Central memory CD4-positive, alpha-beta T cell (primary cell): ENCODE results near the gene NOL12.
"Not testable (repeated sequence)": the region's sequence is repeated elsewhere in the genome, so short reads cannot be mapped to it uniquely, and the experiment has no call there.

Experiments used
- DNase-seq: peaks from one replicate; pipeline ENCODE4 v3.0.0; 2022

NOL12 gene

GRCh38 chr22:37680191-37680851 lies 5.8 kb upstream of the NOL12 start:
- DNase-seq, result no peak

GRCh38 chr22:37681001-37681424 lies 5.1 kb upstream of the NOL12 start:
- no peak for DNase-seq

GRCh38 chr22:37681556-37682049 lies 4.5 kb upstream of the NOL12 start:
- peak; percentile 65 for DNase-seq

DNA sequence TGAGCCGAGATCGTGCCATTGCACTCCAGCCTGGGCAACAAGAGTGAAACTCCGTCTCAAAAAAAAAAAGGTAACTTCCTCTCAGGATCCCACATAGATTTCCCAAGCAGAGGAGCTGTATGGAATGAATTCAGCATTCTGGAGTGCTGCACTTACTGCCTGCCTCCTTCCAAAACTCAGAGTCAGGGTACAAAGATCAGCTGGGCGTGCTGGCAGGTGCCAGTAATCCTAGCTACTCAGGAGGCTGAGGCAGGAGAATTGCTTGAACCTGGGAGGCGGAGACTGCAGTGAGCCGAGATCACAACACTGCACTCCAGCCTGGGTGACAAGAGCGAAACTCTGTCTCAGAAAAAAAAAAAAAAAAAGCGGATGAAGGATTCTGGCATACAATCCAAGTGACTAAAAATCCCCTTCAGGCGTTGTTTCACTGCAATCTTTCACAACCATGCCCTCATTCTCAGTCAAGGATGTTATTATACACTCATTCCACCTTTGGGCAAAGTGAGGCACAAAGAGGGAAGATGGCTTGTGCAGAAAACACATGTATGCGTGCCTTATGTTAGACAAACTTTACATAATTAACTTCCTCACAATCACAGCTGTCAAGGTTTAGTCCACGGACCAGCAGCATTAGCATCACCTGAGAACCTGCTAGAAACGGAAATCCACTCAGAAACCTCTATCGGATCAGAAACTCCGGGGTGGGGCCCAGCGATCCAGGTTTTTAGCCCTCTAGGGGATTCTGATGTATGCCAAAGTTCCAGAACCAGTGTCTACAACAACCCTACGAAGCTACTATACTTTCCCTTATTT lies 1.1 kb upstream of the NOL12 start:
- no peak for DNase-seq

GRCh38 chr22:37690407-37690806 lies 4.3 kb downstream of the NOL12 start:
- DNase-seq, result no peak

DNA sequence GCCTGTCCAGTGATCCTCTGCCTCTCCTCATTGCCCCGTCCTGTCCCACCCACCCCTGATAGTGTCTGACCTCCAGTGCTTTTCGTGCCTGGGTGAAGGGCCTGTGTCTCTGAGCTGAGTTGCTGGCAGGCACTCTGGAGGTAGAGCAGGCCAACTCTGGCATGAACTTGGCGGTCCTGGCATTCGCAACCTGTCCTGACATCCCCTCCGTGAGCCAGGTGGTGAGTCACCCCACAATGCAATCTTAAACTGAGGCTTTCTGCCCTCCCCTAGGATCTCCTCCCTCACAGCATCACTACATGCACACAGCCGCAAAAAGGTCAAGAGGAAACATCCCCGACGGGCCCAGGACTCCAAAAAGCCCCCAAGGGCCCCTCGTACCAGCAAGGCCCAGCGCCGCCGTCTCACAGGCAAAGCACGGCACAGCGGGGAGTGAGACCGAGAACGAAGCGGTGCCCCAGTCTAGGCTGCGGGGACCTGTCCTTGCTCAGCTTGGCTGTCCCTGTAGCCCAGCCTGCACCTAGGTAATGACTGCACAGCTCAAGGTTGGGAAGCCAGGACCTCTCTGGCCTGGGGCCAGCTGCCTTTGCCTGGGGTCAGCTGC lies 4.9 kb downstream of the NOL12 start:
- no peak for DNase-seq

GRCh38 chr22:37692627-37693285 lies 6.6 kb downstream of the NOL12 start:
- no peak for DNase-seq

DNA sequence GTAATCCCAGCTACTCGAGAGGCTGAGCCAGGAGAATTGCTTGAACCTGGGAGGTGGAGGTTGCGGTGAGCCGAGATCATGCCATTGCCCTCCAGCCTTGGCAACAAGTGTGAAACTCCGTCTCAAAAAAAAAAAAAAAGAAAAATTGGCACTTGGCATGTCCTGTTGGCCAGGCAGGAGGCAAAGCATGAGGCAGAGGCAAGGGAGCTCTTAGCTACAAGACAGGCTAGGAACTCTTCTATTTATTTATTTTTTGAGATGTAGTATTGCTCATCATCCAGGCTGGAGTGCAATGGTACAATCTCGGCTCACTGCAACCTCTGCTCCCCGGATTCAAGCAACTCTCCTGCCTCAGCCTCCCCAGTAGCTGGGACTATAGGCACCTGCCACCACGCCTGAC lies 8.0 kb downstream of the NOL12 start:
- DNase-seq, result not testable (repeated sequence)

- DNase-seq, result not testable (repeated sequence)
Observed at GRCh38 chr22:37696260-37696656, 10.1 kb downstream of the NOL12 start.

DNA sequence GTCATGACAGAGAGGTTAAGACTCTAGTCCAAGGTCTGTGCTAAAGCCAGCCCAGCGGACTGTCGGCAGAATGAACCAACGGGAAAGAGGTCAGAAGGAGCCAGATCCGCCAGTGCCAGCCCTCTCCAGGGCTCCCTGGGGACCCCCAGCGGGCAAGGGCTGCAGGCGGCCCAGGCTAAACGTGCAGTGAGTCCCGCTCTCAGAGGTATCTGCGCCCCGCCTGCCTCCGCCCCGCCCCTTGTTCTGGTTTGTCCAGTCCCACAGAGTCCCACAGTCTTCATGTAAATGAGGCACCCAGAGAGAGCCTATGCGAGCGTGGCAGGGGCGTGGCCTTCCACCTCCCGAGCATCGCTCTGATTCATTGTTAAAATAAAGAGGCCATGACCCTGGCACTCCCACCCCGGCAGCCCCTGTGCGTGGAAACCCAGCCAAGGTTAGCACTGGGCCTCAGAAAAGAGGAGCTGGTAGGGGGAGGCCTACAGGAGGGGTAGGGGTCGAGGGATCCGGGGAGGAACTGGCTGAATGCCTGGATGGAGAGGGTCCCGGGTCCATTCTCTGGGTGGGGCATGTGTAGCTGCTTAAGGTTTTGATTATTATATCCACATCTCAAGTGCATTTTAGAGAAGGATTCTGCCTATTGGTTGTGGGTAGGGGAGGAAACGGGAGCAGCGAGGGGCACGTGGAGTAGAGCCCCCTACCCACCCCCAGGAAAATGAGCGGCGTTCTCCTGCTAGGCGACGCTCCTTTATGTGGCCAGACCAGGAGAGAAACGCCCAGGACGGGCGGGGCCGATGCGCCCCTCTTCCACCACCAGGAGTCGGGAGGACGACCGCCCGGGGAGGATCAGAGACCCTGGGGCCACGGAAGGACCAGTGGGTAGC lies 10.8 kb downstream of the NOL12 start, which contains the start of gene TRIOBP:
Gene TRIOBP (plus strand): TSS at position 392 of the 881 bp plus-strand sequence. CDS start 4,318 bp downstream, outside the sequence.
- peak; percentile 83 for DNase-seq

DNA sequence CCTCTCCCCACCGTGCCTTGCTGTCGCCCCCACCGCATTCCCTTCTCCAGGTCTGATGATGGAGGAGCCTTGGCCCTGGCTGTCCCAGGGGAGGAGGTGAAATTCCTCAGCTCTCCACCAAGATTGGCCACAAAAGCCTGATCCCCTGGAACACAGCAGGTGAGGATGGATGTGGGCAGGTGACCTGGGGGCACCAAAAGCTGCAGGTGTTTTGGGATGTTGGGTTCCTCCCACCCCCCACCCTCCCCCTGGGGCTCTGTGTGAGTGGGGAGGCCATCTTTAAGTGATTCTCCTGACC lies 11.3 kb downstream of the NOL12 start:
- no peak for DNase-seq

DNA sequence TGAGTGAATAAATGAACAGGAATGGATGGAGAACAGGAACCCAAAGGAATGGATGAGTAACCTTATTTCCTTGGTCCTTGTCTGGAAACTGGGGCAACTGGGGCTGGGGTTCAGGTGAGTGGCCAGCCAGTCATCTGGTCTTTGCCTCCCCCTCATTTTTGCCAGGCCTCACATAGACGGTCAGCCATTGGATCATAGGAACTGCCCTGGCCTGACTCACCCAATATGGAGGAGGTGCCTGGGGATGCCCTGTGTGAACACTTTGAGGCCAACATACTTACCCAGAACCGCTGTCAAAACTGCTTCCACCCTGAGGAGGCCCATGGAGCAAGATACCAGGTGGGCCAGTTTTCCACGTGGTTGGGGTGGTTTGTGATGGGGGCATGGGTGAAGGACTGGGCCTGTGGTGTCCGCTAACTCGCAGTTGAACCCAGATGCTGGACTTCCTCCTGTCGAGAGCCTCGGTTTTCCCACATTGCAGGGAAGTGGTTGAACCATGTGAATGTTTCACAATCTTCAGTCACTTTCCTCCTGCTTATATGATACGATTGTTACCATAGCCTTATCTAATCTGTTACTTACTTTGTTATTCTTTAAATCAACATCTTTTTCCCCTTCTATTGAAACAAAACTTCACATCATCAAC lies 15.1 kb downstream of the NOL12 start:
- no peak for DNase-seq

- no peak for DNase-seq
Observed at GRCh38 chr22:37703906-37704305, 17.8 kb downstream of the NOL12 start.

DNA sequence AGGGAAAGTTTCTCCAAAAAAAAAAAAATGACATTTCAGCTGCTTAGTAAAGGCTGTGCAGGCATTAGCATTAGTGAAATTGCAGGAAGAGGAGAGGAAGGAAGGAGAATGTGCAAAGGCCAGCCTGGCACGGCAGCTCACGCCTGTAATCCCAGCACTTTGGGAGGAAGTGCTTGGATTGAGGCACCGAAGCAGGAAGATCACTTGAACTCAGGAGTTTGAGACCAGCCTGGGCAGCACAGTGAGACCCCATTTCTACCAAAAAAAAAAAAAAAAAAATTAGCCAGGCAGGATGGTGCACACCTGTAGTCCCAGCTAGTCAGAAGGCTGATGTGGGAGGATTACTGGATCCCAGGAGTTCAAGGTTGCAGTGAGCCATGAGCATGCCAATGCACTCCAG lies 18.5 kb downstream of the NOL12 start:
- DNase-seq, result no peak

- no peak for DNase-seq
Observed at GRCh38 chr22:37705205-37705604, 19.1 kb downstream of the NOL12 start.

GRCh38 chr22:37708580-37709444 lies 22.7 kb downstream of the NOL12 start:
- DNase-seq, result no peak

- no peak for DNase-seq
Observed at GRCh38 chr22:37709445-37709765, 23.3 kb downstream of the NOL12 start.

DNA sequence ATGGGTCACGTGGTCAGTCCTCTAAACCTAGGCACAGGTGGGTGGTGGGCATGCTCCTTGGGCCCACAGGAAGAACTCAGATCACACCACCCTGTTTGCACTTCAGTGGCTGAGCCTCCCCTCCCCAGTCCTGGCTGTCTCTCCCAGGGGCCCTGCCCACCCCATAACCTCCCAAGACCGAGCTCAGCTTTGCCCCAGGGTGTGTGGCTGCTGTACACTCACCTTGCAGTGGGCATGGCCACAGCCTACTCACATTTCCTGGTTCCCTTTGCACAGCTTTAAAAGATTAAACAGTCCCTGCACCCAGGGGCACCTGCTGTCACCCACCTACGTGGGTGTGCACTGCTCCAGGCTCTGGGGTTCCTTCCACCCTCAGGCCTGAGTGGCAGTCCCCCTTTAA lies 24.5 kb downstream of the NOL12 start:
- no peak for DNase-seq

DNA sequence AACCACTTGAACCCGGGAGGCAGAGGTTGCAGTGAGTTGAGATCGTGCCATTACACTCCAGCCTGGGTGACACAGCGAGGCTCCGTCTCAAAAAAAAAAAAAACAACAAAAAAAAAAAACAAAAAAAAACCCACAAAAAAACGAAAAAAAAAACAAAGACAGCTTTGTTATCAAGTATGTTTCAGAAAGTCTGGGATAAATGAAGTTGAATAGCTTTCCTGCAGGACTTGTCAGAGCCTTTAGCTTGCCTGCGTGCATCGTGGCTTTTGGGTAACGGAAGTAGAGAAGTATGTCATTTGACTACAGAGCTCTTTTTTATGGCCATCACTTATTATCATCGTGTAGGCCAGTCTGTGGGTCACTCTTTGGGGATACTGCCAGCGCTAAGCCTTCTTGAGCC lies 25.3 kb downstream of the NOL12 start:
- no peak for DNase-seq

DNA sequence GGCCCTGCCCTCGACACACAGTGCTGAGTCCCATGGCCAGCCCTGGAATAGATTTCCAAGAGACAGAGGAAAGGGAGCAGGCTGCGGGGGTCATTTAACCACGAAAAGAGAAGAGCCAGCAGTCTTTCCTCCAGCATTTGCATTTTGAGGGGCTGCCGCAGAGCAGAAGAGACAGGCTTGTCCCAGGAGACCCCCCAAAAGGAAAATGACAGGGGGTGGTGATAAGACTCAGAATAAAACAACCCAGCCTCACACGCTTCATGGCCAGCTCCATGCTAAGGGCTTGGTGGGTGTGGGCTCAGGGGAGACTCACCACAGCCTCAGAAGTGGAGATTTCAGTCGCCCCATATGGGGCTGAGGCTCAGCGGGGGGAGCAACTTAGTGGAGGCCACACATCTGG lies 27.6 kb downstream of the NOL12 start:
- no peak for DNase-seq

GRCh38 chr22:37714634-37715033 lies 28.5 kb downstream of the NOL12 start:
- DNase-seq, result no peak
